Hippocampal formation (tissue), 2 donors: ENCODE results near the gene ICAM1.

ENCODE experiments used
- DNase-seq, 2 donors: peaks; one replicate each; lab custom pipeline; 2025; lab: John Stamatoyannopoulos, UW

The ICAM1 gene

GRCh38 chr19:10243606-10244005 lies 27.3 kb upstream of the ICAM1 start:
- no peak for DNase-seq

- no peak for DNase-seq
These were observed 25.6 kb upstream of the ICAM1 start for GRCh38 chr19:10245189-10245939.

DNA sequence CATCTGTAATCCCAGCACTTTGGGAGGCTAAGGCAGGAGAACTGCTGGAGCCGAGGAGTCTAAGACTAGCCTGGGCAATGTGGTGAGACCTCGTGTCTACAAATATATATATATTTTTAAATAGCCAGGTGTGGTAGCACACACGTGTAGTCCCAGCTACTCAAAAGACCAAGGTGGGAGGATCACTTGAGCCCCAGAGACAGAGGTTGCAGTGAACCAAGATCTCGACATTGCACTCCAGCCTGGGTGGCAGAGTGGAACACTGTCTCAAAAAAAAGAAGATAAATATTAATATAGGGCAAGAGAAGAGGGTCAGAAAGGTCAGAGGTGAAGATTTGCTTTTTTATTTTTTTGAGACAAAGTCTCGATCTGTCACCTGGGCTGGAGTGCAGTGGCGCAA lies 24.4 kb upstream of the ICAM1 start:
- DNase-seq: no peak

DNA sequence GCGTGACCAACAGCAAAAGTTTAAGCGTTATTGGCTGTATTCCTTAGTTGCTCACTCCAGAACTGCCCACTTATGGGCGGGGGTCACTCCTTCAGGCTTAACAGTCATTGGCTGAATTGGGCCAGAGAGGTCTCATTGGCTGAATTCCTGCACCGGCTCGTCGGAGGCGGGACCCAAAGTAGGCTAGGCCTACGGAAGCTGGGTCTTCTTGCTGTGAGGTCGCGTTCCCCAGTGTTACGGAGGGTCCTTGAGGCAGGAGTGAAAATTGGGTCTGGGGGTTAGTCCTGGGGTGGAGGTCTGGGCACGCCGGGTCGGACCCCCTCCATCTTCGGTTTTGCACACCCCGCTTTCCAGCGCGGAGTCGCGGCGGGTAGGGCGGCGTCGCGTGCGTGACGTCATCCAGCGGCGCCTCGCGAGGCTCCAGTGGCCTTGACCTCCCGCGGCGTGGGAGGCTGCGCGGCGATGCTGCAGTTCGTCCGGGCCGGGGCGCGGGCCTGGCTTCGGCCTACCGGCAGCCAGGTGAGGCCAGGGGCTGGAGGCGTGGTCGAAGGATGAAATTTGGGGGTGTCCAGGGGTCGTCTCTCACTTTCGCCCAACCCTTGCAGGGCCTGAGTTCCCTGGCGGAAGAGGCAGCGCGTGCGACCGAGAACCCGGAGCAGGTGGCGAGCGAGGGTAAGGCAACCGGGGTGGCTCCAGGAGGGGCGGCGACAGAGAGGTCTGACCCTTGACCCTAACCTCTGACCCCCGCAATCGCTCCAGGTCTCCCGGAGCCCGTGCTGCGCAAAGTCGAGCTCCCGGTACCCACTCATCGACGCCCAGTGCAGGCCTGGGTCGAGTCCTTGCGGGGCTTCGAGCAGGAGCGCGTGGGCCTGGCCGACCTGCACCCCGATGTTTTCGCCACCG lies 18.9 kb upstream of the ICAM1 start, which contains the start of gene MRPL4:
MRPL4 (plus strand) TSS at position 423 of the 903 bp plus-strand sequence; CDS start at position 463, 40 bp downstream.
- DNase-seq: peak; percentile 96 to 99

GRCh38 chr19:10252707-10253106 lies 18.2 kb upstream of the ICAM1 start:
- no peak for DNase-seq

GRCh38 chr19:10254244-10254643 lies 16.7 kb upstream of the ICAM1 start:
- DNase-seq: no peak

GRCh38 chr19:10255358-10255757 lies 15.6 kb upstream of the ICAM1 start:
- no peak for DNase-seq

DNA sequence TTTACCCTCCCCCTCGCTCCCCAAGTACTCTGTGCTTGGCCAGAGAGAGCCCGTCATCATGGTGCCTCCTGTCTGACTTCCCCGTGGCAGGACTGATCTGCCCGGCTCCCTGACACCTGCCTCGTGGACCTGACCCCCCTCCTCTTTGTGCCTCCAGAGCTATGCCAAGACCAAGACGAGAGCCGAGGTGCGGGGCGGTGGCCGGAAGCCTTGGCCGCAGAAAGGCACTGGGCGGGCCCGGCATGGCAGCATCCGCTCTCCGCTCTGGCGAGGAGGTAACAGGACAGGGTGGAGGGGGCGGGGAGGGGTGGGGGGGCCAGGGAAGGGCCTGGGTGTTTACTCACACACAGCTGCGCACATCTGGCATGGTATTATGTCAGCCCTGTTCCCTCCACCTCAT lies 14.4 kb upstream of the ICAM1 start:
- no peak for DNase-seq

DNA sequence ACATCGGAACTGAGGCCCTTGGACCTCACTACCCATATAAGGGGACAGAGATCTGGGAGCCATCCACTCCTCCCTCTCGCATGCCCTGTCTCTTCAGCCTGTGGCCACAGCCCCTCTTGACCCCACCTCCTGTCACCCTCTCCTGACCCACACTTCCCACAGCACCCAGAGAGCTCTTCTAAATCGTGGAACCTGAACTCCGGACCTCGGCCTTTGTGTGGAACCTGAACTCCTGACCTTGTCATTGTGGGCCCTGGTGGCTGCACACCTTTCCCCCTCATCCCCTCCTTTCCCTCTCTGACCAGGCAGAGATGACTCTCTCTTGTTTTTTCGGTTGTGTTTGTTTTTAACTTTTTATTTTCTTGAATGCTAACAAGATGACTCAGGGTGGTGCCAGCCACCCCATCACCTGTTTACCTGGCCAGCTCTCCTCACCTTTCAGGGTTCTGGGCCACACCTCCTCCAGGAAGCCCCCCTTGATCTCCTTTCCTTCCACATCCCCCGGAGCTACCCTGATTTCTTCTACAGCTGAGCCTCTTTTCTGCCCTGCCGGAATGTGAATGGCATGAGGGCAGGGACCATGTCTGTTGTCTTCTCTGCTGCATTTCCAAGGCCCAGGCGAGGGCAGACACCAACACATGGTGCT lies 13.8 kb upstream of the ICAM1 start:
- no peak for DNase-seq

DNA sequence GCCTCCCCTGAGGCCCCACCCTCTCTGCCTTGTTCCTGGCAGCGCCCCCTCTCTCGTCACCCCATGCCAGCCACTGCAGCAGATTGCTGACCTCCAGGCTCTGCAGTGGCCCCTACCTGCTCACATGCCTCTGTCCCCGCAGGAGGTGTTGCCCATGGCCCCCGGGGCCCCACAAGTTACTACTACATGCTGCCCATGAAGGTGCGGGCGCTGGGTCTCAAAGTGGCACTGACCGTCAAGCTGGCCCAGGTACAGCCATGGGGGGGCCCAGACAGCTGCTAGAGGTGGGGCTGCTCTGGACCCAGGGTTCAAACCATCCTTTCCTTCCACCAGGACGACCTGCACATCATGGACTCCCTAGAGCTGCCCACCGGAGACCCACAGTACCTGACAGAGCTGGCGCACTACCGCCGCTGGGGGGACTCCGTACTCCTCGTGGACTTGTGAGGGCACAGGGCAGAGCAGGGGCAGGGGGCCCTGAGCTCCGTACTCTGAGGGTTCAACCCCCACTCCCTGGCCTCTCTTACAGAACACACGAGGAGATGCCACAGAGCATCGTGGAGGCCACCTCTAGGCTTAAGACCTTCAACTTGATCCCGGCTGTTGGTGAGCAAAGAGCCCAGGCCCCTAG lies 12.7 kb upstream of the ICAM1 start:
- DNase-seq: no peak

DNA sequence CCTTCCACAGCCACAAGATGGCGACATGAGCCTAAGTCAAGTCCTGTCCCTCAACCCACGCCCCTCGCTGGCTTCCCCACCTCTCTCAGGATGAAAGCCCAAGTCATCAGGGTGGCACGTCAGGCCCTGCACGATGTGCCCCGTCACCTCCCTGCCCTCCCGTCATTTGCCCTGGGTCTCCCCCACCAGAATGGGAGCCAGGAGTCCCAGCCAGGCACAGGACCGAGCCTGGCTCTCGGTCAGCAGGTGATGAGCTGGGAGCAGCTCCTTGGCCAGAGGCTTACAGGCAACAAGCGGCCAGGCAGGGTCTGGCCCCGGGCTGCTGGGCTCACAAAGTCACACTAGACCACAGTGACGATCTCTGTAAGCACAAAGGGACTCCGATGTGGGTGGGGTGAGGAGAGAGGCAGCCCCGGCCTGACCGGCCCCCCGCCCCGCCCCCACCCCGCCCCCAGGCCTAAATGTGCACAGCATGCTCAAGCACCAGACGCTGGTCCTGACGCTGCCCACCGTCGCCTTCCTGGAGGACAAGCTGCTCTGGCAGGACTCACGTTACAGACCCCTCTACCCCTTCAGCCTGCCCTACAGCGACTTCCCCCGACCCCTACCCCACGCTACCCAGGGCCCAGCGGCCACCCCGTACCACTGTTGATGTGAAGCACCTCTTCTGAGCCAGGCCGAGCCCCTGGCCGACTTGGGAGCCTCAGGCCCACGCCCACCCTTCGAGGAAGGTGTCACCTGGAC lies 11.6 kb upstream of the ICAM1 start:
- DNase-seq: peak; percentile 38 to 57

DNA sequence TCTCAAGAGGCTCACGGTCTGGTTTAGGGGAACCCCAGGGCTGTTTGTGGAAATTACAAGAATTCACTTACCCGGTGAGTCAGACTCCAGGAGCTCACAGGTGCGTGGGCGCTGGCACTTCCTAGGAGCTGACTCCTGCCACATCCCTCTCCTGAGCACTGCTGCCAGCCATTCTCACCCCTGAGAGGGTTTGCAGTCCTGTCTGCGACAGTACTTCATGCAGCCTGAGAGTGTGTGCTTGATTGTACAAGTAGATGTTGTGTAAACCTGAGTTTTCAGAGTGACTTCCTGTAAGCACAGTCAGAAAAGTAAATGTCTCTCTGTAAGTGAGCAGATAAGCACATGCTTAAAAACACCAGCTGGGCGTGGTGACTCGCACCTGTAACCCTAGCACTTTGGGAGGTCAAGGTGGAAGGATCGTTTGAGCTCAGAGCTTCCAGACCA lies 10.8 kb upstream of the ICAM1 start:
- no peak for DNase-seq

DNA sequence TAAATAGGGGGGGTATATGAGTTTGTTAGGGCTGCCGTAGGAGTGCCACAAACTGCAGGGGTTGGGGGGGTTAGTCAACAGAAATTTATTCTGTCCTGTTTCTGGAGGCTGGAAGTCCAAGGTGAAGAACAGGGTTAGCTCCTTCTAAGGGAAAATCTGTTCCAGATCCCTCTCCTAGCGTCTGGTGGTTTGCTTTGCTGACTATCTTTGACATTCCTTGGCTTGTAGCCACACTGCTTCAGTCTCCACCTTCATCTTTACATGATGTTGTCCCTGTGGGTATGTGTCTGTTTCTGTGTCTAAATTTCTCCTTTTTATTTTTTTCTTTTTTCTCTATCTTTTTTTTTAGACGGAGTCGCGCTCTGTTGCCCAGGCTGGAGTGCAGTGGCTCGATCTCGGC lies 8.1 kb upstream of the ICAM1 start:
- DNase-seq: no peak

DNA sequence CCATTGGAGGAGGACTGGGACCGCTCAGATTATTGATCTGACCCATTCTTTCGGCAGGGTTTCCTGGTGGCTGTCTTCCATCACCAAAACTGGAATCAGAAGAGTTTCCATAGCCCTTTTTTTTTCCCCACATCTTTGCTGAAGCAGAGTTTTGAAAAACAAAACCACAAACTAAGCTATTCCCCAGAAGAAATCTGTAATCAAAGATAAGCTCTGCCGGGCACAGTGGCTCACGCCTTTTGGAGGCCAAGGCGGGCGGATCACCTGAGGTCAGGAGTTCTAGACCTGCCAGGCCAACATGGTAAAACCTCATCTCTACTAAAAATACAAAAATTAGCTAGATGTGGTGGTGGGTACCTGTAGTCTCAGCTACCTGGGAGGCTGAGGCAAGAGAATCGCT lies 4.2 kb upstream of the ICAM1 start:
- DNase-seq: no peak

- no peak for DNase-seq
These were observed 2.8 kb upstream of the ICAM1 start for GRCh38 chr19:10268071-10268470.

- DNase-seq: peak; percentile 40 to 48
These were observed 1.4 kb upstream of the ICAM1 start for GRCh38 chr19:10269333-10270179.

DNA sequence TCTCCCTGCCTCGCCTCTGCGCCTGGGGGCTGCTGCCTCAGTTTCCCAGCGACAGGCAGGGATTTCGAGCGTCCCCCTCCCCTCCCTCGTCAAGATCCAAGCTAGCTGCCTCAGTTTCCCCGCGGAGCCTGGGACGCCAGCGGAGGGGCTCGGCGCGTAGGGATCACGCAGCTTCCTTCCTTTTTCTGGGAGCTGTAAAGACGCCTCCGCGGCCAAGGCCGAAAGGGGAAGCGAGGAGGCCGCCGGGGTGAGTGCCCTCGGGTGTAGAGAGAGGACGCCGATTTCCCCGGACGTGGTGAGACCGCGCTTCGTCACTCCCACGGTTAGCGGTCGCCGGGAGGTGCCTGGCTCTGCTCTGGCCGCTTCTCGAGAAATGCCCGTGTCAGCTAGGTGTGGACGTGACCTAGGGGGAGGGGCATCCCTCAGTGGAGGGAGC lies 722 bp upstream of the ICAM1 start:
- peak in 1 of 2 donors; percentile 12 for DNase-seq

GRCh38 chr19:10271543-10272086 lies 695 bp downstream of the ICAM1 start:
- DNase-seq: no peak

GRCh38 chr19:10274589-10274988 lies 3.7 kb downstream of the ICAM1 start:
- DNase-seq: no peak
